ENCODE measurements around the gene ZNF503.

Gene ZNF503

DNA sequence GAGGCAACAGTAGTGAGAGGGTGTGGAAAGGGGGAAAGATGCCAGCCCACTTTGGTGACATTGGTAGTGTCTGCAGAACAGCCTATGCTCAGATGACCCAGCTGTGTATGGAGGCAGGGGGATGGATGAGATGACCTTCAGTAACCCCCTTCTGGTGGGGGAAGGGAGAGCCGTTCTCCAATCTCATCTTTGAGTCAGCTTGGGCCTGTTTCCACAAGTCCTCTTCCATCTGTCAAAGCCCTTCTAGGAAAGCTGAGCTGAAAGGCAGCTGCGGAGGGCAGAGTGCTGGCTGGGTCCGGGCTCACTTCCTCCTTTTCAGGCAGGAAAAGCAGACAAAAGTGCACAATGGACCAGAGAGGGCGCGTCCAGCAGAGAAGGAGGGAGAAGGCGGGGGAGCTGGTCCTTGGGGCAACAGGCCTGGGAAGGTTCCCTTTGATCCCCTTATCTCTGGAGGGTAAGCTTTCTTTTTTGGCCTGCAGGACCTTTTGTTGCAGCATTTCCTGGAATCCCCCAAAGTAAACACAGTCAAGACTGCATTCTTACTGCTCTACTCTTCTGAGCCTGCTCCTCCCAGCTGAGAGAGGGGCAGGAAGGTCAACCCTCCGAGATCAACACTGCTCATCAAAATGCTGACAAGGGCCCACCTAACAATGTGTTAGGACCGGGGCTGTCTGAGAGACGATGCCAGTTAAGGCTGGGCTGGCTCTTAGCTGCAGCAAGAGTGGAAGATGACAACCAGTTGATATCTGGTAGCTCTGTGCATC is 28.6 kb upstream of the ZNF503 start:
- no peak for DNase-seq

DNA sequence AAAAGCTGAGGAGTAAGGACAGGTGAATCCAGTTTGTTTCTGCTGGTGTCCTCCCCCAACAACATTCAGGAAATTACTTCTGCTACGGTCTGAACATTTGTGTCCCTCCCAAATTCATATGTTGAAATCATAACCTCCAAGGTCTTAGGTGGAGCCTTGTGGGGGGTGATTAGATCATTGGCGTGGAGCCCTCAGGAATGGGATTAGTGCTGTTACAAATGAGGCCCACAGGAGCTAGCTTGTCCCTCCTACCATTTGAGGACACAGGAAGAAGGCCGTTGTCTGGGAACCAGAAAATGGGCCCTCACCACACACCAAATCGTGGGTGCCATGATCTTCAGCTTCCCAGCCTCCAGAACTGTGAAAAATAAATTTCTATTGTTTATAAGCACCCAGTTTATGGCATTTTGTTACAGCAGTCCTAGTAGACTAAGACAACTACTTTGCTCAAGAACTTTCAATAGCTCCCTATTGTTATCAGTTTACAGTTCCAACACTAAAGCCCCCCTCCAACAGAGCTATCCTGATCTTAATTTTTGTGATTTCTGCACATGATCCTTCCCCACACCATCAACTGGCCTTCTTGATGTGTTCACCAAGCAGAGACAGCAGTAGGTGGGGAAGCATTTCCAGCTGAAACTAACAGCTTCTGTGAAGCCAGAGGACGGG is 27.7 kb upstream of the ZNF503 start:
- DNase-seq = no peak

GRCh38 chr10:75428434-75429158 is 27.0 kb upstream of the ZNF503 start:
- DNase-seq = no peak

DNA sequence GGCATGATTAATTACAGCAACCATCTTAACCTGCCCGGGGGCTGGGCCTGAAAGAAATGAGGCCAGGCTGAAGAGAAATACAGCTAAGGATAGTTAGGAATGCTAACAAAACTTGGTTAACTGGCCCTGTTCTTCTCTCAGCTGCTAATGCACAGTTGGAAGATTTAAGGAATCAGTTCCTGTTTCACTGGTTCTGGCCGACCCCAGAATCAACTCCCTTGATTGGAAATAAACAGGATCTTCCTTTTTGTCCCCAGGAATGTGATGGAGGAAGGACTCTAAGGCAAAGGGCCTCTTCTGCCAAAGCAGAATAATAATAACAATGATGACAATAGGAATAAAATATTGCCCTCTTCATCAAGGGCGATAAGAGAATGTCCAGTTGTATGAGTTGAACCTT is 26.4 kb upstream of the ZNF503 start:
- DNase-seq = no peak

DNA sequence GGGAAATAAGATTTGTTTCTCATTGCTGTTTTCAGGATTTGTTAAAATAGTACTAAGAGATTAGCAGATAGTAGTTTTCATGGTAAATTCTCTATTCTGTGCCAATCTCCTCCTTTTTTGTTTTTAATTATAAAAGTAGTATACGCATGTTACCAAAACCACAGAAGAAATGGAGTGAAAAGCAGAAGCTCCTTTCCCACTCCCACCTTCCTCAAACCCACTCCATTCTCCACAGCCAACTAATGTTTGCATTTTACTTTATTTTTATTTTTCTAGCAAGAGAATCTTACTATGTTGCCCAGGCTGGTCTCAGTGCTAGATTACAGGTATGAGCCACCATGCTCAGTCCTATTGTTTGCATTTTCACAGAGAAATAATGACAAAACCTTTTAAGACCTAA is 25.3 kb upstream of the ZNF503 start:
- no peak for DNase-seq

DNA sequence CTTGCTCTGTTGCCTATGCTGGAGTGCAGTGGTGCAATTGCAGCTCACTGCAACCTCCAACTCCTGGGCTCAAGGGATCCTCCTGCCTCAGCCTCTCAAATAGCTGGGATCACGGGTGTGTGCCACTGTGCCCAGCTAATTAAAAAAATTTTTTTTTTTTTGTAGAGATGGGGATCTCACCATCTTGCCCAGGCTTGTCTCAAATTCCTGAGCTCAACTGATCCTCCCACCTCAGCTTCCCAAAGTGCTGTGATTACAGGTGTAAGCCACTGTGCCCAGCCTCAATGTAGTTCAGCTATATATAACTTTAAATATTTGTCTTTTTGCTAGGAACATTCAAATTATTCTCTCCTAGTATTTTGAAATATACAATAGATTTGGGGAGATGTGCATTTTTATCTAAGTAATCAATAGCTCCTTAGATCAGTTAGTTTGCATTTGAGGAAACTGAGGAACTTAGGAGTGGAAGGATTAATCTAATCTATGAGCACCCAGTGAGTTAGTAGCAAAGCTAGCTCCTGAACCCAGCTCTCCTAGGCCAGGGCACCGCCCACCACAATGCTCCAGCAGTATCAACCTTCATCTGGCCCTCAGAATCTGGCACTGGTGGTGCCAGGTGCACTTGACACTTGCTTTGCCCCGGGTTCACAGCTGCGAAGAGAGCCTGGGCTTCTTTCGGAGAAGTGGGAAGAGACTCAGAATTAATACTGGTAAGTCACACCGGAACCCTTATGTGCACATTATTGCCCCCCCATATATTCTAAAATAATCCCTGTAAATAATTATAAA is 23.9 kb upstream of the ZNF503 start:
- no peak for DNase-seq

DNA sequence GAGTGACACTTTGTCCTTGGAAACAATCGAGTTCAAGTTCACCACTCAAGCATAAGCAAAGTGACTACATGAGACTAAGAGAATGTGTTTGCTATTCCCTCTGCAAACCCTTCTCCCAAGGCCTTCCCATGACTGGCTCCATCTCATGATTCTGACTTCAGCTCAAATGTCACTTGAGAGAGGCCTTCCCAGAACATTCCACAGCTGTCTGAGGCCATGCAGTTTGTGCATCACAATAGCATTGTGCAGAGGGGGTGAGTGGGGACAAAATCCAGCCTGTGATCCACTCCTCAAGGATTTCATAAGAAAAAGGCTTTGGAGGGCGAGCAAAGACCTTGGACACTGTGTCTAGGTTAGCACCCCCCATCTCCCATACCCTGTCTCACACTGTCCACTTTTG is 23.0 kb upstream of the ZNF503 start:
- DNase-seq = no peak

DNA sequence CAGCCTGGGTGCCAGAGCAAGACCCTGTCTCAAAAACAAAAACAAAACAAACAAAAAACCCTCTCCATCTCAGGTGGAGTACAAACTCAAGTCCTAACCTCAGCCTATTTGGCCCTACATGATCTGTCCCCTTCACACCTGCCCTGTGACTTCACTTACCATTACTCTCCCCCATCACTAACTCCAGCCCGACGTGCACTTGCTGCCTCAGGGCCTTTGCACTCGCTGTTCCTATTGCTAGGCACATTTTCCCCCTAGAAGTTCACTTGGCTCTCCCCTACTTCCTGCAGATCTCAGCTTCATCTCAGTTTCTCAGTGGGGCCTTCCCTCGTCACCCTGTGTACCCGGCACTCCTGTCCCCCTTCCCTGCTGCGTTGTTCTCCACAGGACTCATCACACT is 21.3 kb upstream of the ZNF503 start:
- DNase-seq = no peak

DNA sequence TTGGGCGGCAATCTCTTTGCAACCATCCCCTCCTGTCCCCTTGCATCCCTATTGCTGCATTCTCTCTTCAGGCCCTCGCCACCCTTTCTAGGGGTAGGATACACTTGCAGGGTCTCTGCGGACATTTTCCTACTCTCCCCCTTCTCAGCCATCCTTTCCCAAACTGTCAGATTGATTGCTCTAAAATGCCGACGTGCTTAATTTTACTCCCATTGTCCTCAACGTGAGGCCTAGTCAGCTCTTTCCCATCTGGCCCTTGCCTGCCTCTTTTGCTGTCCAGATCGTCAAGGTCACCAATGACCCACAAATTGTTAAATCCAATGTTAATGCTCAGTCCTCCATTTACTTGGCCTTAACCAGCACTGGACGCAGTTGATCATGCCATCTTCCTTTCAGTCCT is 17.1 kb upstream of the ZNF503 start:
- DNase-seq = no peak

DNA sequence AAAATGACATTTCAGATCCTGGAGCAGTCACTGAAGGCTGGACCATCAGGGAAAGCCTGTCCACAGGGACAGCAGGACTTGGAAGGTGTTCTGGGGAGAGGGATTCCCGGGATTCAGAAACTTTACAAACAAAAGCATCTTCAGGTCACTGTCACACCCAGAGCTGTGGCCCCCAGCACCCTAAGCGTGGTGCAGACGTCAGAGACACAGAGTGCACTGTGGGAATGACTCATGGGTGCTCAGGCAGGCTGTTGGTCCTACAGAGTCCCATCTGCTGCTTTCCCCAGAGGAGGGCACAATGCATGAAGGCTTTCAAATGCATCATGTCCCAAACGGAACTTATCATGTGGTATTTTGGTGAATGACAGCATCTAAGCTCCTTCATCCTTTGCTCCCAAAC is 16.7 kb upstream of the ZNF503 start:
- no peak for DNase-seq

GRCh38 chr10:75417522-75417927 is 16.0 kb upstream of the ZNF503 start:
- DNase-seq = no peak

DNA sequence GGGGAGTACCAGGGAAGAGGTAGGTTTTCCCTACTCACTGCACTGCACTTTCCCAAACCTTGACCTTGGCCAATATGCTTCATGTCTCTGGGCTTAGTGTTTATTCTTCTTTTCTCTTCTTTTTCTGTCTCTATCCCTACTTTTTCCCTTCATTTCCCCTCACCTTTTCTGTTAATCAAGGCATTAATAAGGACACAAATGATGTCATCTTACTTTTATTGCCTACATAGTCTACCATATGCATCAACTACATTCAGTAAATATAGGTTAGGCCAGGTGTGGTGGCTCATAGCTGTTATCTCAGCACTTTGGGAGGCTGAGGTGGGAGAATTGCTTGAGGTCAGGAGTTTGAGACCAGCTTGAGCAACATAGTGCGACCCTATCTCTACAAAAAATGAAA is 13.0 kb upstream of the ZNF503 start:
- DNase-seq = no peak

GRCh38 chr10:75410132-75411005 is 8.8 kb upstream of the ZNF503 start:
- DNase-seq = no peak

- DNase-seq = peak; percentile 42
These were observed 7.6 kb upstream of the ZNF503 start for GRCh38 chr10:75408911-75409885.

DNA sequence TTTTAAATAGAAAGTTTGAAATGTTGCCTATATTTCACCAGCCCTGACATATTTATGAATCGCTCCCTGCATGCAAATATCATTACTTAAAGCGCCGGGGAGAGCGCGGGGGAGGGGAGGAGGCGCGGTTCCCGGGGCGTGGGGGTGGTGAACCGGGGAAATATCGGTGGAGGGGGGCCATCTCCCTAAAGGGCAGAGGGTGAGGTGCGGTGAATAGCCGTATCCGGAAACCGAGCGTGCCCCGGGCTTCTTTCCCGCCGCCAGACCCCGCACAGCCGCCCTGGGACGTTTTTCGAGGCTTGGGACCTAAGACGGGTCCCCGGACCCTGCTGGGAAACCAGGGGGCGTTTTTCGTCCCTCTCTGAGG is 6.9 kb upstream of the ZNF503 start:
- no peak for DNase-seq

- no peak for DNase-seq
These were observed 6.3 kb upstream of the ZNF503 start for GRCh38 chr10:75407713-75408508.

GRCh38 chr10:75407224-75407712 is 5.7 kb upstream of the ZNF503 start:
- no peak for DNase-seq

DNA sequence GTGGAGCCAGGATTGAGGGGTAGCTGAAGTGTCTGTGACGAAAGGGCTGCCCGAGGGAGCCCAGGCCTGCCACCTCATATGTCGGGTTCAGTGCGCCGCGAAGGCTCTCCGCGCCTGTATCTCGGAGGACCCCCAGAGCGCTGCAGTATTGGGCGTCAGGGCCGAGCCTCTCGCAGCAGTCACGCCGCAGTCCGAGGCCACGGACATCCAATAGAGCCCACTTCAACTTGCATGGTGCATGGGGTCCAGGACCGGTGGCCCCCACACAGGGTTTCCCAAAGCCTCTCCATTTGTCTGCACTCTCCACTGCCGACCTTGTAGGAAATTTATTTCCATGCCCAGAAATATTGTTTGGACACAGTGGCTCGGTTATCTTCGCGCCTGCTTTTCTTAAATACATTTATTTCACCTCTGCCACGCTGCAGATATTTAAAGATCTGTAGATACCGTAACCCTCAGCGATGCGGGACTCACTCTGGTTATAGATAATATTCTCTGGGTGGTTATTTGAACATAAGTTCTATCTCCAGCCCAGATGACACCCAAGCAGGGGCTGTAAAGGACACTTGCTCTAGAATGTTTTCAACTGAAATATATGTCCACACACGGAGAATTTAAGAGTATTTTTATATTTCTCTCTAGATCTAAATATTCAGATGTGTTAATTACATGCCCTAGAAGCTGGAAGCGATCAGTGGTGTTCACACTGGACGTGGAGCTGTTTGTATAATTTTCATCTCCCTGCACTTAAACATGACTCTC is 5.1 kb upstream of the ZNF503 start:
- no peak for DNase-seq

Measured in NCI-H2227 treated with DMSO at 0.1 percent for 48 hours (cell line).